Kidney glomerular epithelial cell (primary cell): ENCODE measurements around the gene TSEN2.

Source experiments
- DNase-seq: peaks from one replicate; lab custom pipeline; 2025; lab: John Stamatoyannopoulos, UW

The TSEN2 gene

DNA sequence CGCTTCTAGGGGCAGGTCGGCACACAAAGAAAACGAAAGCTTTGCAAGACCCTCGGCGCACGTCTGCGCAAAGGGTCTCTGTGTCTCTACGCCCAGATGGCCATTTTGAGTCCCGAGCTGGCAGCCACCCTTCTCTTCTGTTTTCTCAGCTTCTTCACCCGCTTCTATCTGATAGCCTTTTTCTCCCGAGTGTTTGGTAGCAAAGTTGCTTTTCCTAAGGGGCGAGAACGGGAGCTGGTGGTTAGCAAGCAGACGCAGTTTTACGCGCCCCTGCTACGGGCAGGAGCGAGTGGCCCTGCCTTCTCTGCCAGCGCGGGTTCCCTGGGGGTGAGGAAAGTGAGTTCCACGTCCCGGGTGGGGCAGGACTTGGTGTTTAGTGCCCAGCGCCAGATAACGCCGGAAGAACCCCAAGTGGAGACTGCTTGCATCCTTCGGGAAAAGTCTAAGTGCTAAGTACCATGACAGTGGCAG lies 69.7 kb downstream of the TSEN2 start:
- DNase-seq = no peak

DNA sequence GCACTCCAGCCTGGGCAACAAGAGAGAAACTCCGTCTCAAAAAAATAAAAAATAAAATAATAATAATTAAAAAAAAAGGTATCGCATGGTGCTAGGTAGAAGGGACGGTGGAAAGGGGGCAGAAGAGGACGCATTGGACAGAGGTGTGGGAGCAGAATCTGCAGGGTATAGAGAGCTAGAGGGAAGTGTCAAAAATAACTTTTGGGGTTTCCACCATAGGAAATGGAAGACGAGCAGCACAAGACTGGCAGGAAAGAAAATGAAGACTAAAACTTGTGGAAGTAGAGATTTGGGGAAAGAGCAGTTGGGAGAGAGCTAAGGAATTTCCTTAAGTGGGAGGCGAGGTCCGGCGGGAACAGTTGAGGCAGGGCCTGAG lies 72.0 kb downstream of the TSEN2 start:
- no peak for DNase-seq

DNA sequence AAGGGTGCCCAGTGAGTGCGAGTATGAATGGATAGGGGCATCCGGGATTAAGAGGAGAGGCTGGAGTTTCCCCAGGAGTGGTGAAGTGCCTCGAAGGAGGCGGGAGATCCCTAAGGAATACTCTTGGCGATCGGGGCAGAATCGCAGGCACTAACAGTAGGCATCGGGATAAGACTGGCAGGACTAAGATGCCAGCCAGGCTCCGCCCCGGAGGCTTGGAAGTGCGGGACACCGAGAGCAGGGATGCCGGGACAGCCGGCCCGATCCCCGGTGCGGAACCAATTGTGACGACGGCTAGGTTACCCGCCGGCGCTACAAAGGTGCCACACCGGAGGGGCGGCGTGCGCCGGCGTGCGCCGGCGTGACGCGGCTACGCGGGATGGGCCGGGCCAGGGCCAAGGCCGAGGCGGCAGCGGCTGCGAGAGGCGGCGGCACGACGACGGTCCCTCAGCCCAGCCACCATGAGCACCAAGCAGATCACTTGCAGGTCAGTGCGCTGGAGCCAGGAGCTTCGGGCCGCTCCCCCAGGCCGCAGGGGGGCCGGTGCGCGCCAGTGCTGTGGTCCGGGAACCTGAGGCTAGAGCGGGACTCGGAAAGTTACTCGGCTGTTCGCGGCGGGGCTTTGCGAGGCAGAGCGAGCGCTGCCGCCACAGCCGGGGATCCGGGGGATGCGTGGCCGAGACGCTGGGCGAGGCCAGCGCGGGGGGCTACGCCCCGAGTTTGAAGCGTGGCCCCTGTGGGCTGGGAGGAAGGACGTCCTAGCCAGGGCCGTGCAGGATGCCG lies 72.6 kb downstream of the TSEN2 start, which contains the start of gene MKRN2:
Gene MKRN2, plus strand, starts transcription at position 398 of the 783 bp plus-strand sequence. Its CDS starts 64 bp downstream, at position 462.
- DNase-seq = peak; percentile 66

DNA sequence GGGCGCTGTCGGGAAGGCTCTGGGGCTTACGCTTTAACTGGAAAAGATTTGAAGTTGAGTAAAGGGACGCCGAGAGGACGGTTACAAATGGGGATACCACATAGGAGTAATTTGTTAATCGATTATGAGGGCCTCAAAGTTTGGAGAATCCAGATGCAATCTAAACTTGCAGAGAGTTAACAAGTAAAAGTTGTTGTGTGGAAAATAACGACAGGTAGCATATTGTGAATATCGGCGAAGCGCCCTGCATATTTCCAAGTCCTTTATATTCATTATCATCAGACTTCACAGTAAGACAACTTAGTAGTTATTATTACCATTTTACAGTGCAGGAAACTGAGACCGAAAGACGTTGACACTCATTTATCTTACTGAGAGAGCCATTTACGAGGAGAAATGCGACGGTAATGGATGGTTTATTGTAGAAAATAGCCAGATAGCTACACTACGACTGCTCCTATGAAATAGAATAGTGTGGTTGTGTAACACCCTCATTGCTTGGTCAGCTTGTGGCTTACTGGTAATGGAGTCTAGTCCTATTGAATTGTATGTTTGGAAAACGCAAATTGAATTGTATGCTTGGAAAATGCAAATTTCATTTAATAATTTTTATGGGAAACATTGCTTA lies 73.3 kb downstream of the TSEN2 start:
- DNase-seq = no peak

DNA sequence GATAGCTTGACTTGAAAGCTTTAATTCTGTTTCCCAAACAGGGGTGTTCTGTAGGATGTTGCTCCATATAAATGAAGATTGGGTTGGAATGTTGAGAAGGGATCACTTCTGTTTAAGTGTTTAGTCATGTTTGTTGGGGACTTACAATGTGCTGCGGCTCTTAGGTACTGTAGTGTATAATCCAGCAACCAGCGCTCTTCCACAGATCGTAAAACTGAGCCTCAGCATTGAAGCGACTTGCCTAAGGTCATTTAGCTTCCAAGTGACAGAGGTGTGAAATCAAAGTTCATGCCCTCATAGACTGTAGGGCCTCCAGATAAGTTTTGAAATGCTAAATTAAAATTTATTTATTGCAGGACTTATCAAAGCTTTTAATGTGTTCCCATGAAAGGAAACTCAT lies 74.4 kb downstream of the TSEN2 start:
- DNase-seq = no peak

DNA sequence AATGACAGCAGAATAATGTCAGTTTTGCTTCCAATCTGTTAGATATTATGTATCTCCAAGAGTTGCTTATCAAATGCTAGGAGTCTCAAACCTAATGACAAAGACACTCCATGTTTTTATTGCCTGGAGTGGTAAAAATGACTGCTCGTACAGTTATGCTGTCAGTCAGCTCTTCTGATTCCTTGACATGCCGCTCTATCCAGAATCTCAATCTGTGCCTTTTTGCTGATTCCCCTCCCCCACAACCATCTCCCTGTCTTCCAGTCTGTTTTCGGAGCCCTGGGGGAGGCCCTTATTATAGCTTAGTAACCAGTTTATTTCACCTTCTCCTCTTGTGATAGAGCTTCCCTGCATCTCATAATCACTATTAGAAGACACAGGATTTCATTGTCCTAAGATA lies 75.2 kb downstream of the TSEN2 start:
- no peak for DNase-seq

DNA sequence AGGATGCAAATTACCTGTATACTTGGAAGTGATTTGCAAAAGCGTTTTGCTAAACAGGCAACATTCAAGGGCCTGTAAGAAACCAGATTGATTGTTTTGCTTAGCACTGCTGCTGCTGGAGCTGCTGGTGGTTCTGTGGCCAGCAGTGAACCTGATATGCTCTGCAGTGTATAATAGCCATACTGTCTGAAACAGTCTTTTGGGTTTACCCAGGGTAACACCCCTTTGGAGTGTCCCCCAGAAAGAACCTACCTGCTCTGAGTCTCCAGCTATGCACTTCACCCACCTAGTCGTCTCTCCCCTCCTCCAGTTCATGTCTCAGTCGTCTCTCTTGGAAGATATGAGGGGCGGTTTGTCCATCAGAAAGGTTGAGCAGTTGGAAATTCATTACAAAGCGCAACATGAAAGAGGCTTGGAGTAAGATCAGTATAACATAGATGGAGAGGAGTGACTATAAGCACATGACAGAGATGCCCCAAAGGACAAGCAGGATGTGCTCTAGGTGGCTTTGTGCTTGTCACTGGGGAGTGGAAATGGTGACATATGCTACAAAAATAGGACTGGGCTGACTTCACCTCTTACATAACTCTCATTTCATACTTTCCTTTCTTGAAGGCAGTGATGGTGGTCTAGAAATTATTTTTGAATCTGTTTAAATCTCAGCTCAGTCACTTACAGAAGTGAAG lies 76.4 kb downstream of the TSEN2 start:
- no peak for DNase-seq

DNA sequence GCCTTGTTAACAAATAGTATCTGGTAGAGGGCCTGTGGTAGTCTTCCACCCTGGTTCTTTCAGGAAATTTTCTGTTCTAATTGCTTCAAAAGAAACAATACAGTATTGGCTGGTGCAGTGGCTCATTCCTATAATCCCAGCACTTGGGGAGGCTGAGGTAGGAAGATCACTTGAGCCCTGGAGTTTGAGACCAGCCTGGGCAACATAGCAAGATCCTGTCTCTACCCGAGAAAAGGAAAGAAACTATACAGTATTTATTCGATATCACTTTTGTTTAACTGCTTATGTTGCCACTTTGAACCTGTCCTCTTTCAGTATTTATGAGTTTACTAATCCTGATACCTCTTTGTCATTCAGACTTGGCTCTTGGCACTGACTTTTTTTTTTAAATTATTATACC lies 77.1 kb downstream of the TSEN2 start:
- DNase-seq = no peak

DNA sequence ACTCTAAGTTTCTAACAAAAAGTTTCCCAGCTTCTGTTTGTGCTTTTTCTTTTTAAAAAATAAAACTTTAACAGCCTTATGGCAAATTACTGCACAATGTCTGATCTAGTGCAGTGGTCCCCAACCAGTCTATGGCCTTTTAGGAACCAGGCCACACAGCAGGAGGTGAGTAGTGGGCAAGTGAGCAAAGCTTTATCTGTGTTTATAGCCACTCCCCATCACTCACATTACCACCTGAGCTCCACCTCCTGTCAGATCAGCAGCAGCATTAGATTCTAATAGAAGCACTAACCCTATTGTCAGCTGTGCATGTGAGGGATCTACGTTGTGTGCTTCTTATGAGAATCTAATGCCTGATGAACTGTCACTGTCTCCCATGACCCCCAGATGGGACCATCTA lies 78.2 kb downstream of the TSEN2 start:
- DNase-seq = no peak

DNA sequence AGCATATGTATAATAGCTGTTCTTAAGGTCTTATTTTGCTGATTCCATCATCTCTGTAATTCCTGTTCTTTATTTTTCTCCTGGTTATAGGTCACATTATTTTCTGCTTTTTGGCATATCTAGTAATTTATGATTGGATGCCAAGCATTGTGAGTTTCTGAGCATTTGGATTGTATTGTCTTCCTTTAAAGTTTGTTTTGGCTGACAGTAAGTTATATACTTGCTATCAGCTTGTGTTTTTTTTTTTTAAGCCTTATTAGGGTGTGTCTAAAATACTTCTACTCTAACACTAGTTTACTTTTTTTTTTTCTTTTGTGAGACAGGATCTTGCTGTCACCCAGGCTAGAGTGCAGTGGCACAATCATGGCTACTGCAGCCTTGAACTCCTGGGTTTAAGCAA lies 82.7 kb downstream of the TSEN2 start:
- no peak for DNase-seq

DNA sequence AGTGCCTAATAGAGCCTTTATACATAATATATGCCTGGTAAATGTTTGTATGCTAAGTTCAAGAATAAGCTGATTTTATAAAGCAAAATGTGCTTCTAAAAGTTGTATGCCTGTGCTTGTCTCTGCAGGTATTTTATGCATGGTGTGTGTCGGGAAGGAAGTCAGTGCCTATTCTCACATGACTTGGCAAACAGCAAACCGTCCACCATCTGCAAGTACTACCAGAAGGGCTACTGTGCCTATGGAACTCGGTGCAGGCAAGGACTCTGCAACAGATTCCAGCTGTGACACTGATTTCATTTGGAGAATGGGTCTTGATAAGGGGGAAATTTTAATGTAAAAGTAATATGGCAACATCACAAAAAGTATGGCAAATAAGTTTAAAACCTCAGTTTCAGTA lies 84.5 kb downstream of the TSEN2 start:
- no peak for DNase-seq

DNA sequence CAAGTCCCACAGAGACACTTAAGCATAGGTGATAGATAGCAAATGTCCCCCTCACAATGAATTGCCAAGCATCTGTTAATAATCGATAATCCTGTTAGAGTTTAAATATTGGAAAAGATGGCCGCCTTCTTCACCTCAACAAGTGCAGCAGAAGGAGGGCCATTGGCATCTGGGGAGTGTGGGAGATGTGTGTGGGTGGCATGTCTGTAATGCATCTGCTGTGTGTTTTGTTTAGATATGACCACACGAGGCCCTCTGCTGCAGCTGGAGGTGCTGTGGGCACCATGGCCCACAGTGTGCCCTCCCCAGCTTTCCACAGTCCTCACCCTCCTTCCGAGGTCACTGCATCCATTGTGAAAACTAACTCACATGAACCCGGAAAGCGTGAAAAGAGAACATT lies 85.6 kb downstream of the TSEN2 start:
- no peak for DNase-seq

DNA sequence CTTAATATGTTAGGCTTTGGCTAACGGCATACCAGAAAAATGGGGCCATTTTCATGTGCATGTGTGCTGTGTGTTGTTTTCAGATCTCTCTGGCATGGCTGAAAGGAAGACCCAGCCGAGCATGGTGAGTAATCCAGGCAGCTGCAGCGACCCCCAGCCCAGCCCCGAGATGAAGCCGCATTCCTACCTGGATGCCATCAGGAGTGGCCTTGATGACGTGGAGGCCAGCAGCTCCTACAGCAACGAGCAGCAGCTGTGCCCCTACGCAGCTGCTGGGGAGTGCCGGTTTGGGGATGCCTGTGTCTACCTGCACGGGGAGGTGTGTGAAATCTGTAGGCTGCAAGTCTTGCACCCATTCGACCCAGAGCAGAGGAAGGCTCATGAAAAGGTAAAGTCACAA lies 87.7 kb downstream of the TSEN2 start:
- DNase-seq = no peak

DNA sequence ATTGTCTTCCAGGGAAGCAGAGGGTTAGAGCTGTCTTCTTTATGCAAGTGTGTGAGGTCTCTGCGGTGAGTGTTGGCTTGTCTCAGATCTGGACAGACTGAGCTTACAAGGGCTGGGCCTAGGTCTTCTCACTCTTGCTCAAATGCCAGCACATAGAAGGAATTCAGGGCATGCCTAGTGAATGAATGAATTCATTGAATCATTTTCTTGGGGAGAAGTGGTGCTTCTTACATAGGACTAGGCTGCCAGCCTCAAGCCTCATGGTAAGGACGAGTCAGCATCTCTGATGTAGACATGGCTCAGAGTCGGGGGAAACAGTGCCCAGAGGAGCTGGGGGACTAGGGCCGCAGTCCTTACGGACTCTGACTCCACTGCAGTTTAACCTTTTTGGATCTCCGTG lies 89.9 kb downstream of the TSEN2 start:
- DNase-seq = no peak

DNA sequence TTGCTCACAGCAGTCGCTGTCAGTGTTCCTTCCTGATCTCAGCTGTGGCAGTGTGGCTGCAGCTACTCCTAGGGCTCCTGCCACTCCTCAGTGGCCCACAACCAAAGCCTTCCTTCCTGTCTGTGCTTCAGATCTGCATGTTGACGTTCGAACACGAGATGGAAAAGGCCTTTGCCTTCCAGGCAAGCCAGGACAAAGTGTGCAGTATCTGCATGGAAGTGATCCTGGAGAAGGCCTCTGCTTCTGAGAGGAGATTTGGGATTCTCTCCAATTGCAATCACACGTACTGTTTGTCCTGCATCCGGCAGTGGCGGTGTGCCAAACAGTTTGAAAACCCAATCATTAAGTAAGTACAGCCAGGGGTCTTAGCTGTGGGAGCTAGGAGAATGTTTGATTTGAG lies 90.4 kb downstream of the TSEN2 start:
- DNase-seq = no peak

DNA sequence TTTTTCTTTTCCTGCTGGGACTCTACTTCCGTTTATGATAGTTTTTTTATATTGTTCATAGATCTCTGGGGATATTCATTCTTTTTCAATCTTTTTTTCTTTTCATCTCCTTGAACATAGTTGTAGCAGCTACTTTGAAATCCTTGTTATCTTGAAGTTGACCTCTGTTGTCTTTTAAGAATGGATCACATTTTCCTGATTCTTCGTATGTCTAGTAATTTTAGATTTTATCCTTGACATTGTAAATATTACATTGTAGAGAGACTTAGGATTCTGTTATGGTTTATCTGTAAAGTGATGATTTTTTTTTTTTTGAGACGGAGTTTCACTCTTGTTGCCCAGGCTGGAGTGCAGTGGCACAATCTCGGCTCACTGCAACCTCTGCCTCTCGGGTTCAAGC lies 93.1 kb downstream of the TSEN2 start:
- no peak for DNase-seq

DNA sequence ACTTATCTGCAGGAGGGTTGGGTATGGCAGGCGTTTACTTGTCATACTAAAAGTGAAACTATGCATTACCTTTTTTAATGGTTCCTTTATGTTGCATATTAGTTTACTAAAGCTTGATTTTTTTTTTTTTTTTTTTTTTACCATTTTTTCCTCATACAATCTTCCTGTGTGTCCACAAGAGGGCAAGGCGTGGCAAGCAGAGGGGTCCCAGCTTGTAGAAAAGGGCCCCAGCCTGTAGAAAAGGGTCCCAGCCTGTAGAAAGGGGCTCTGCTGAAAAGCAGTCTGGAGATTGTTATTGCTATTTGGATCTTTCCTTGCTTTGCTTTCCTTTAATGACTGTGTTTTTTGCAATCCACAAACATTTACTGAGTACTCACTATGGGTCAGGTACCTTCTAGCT lies 94.5 kb downstream of the TSEN2 start:
- DNase-seq = no peak

DNA sequence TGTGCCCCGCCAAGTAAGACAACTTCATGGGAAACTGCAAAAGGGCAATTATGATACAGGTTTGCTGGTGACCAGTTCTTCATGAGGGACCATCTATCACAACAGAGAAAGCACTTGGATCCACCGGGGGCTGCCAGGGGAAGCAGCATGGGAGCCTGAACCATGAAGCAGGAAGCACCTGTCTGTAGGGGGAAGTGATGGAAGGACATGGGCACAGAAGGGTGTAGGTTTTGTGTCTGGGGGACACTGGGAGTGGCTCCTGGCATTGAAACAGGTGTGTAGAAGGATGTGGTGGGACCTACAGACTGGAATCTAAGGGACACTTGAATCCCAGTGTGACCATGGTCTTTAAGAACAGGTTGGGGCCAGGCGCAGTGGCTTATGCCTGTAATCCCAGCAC lies 95.2 kb downstream of the TSEN2 start:
- DNase-seq = no peak

DNA sequence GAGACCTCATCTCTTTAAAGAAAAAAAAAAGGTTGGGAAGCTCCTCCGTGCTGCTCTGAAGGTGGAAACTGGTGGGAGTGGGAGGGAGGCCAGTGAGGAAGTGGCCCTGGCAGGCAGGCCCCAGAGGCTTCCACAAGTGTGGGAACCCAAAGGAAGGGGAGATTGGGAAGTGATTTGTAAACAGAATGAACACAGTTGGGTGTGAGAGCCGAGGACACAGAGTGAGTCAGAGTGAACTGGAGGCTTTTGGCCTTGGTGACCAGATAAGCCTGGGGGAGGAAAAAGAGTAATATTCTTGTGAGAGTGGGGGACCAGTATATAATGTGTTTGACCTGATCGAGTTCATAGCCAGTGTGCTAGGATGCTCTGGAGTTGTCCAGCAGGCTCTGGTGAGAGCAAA lies 95.6 kb downstream of the TSEN2 start:
- no peak for DNase-seq

DNA sequence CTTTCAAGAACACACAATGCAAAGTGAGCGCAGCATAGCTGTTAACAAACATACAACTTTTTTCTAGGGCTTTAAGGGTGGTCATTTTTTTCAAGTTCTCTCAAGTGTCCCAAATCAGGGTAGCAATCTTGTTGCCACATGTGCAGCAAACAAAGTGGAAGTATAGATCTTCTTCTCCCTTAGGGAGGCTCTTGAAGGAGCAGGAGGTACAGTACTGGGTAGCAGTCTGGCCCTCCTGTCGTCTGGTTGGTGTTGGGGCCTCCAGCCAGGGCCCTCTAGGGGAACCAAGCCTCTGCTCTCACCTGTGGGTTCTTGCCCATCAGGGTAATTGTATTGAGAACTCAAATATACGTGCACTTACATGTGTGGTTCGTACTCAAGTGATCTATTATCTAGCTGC lies 98.5 kb downstream of the TSEN2 start:
- DNase-seq = no peak
